H9 (cell line): ENCODE results near the gene DACT2. TPM values are rescaled to one million over a fixed set of nuclear protein-coding genes. Genes with fewer than 3 reads are reported as not detected.
A peak's percentile ranks its signal among the peaks of the same experiment; 100 is the strongest.

Experiments
- DNase-seq: peaks from one replicate; pipeline ENCODE4 v3.0.0-alpha.2; 2017
- H2AFZ ChIP-seq: one replicate; pipeline ENCODE4 v1.6.1; 2013; ENCODE audit warnings: mild to moderate bottlenecking, low read length, control low read depth, moderate library complexity
- H2AK5ac ChIP-seq: 2 replicates; pipeline ENCODE4 v1.6.1; 2013; ENCODE audit warnings: low read length, control low read depth, mixed read lengths; ENCODE audit not compliant: insufficient read length
- H2BK120ac ChIP-seq: one replicate; pipeline ENCODE4 v1.6.1; 2013; ENCODE audit warnings: low read depth, mild to moderate bottlenecking, low read length, control low read depth, inconsistent platforms; ENCODE audit not compliant: poor library complexity, severe bottlenecking
- H2BK12ac ChIP-seq: 2 replicates; pipeline ENCODE4 v1.6.1; 2013; ENCODE audit warnings: low read length, control low read depth, mixed read lengths, low read depth; ENCODE audit not compliant: insufficient read length
- H2BK15ac ChIP-seq: 2 replicates; pipeline ENCODE4 v1.6.1; 2013; ENCODE audit warnings: low read depth, low read length, control low read depth
- H2BK20ac ChIP-seq: one replicate; pipeline ENCODE4 v1.6.1; 2013; ENCODE audit warnings: low read depth, mild to moderate bottlenecking, low read length, control low read depth, inconsistent platforms; ENCODE audit not compliant: poor library complexity, severe bottlenecking
- H2BK5ac ChIP-seq: 2 replicates; pipeline ENCODE4 v1.6.1; 2013; ENCODE audit warnings: low read length, control low read depth, mixed read lengths; ENCODE audit not compliant: insufficient read length
- H3K14ac ChIP-seq: 2 replicates; pipeline ENCODE4 v1.6.1; 2013; ENCODE audit warnings: low read length, control low read depth; ENCODE audit not compliant: insufficient read depth
- H3K18ac ChIP-seq: 2 replicates; pipeline ENCODE4 v1.6.1; 2013; ENCODE audit warnings: low read depth, mild to moderate bottlenecking, mixed read lengths, low read length, control low read depth; ENCODE audit not compliant: insufficient read length
- H3K23ac ChIP-seq: 2 replicates; pipeline ENCODE4 v1.6.1; 2013; ENCODE audit warnings: low read length, control low read depth, mixed read lengths, low read depth; ENCODE audit not compliant: insufficient read length
- H3K23me2 ChIP-seq: 2 replicates; pipeline ENCODE4 v1.6.1; 2013; ENCODE audit warnings: low read depth, mild to moderate bottlenecking, mixed read lengths, low read length, control low read depth; ENCODE audit not compliant: insufficient read length, poor library complexity, severe bottlenecking
- H3K27ac ChIP-seq: 2 replicates; pipeline ENCODE4 v1.5.1; 2013; ENCODE audit warnings: low read length, control low read depth, mixed read lengths, low read depth; ENCODE audit not compliant: insufficient read length
- H3K27me3 ChIP-seq: 2 replicates; pipeline ENCODE4 v1.6.1; 2013; ENCODE audit warnings: low read length, control low read depth, inconsistent platforms; ENCODE audit not compliant: insufficient read depth
- H3K4ac ChIP-seq: 2 replicates; pipeline ENCODE4 v1.6.1; 2013; ENCODE audit warnings: low read depth, mild to moderate bottlenecking, control low read depth, inconsistent platforms, low read length, moderate library complexity
- H3K4me1 ChIP-seq: 2 replicates; pipeline ENCODE4 v1.6.1; 2013; ENCODE audit warnings: low read length, control low read depth, inconsistent platforms; ENCODE audit not compliant: insufficient read depth
- H3K4me2 ChIP-seq: 2 replicates; pipeline ENCODE4 v1.6.1; 2013; ENCODE audit warnings: low read length, control low read depth, mixed read lengths; ENCODE audit not compliant: insufficient read length, insufficient read depth
- H3K56ac ChIP-seq: 2 replicates; pipeline ENCODE4 v1.6.1; 2013; ENCODE audit warnings: low read depth, mild to moderate bottlenecking, mixed read lengths, low read length, control low read depth; ENCODE audit not compliant: insufficient read length
- H3K79me1 ChIP-seq: 2 replicates; pipeline ENCODE4 v1.6.1; 2013; ENCODE audit warnings: low read depth, mild to moderate bottlenecking, moderate library complexity, low read length, control low read depth, inconsistent platforms; ENCODE audit not compliant: insufficient read depth, poor library complexity, severe bottlenecking
- H3K79me2 ChIP-seq: 2 replicates; pipeline ENCODE4 v1.6.1; 2013; ENCODE audit warnings: low read length, control low read depth, inconsistent platforms; ENCODE audit not compliant: insufficient read depth
- H3K9ac ChIP-seq: 2 replicates; pipeline ENCODE4 v1.6.1; 2013; ENCODE audit warnings: low read length, control low read depth, mixed read lengths; ENCODE audit not compliant: insufficient read length; ENCODE audit errors: extremely low read depth
- H3K9me3 ChIP-seq: one replicate; pipeline ENCODE4 v1.6.1; 2013; ENCODE audit warnings: low read depth, low read length, inconsistent platforms; ENCODE audit not compliant: control insufficient read depth
- H3T11ph ChIP-seq: one replicate; pipeline ENCODE4 v1.6.1; 2013; ENCODE audit warnings: mild to moderate bottlenecking, low read length, control low read depth, inconsistent platforms
- H4K20me1 ChIP-seq: one replicate; pipeline ENCODE4 v1.6.1; 2013; ENCODE audit not compliant: control insufficient read depth, insufficient read length, insufficient read depth
- H4K5ac ChIP-seq: 2 replicates; pipeline ENCODE4 v1.6.1; 2013; ENCODE audit warnings: low read depth, mild to moderate bottlenecking, mixed read lengths, low read length, control low read depth; ENCODE audit not compliant: insufficient read length
- H4K8ac ChIP-seq: replicated peaks from 2 replicates; pipeline ENCODE4 v1.6.1; 2013; ENCODE audit warnings: low read length, control low read depth, mixed read lengths, low read depth; ENCODE audit not compliant: insufficient read length
- H4K91ac ChIP-seq: 2 replicates; pipeline ENCODE4 v1.6.1; 2013; ENCODE audit warnings: low read depth, mild to moderate bottlenecking, moderate library complexity, mixed read lengths, low read length, control low read depth; ENCODE audit not compliant: insufficient read length
- H3K27ac Mint-ChIP-seq, 3 experiments: 2 replicates in 2 of 3; 3 replicates in 1 of 3; pipeline ENCODE4 v1.8.0; 2020 to 2021; ENCODE audit warnings: mixed read lengths in 3 of 3, mild to moderate bottlenecking in 1 of 3, moderate library complexity in 1 of 3
- H3K27me3 Mint-ChIP-seq: 2 replicates; pipeline ENCODE4 v1.8.0; 2021; ENCODE audit warnings: low read depth, mild to moderate bottlenecking, moderate library complexity, mixed read lengths
- H3K36me3 Mint-ChIP-seq, 3 experiments: 2 replicates in 2 of 3; 3 replicates in 1 of 3; pipeline ENCODE4 v1.8.0; 2020 to 2021; ENCODE audit warnings: low read depth in 3 of 3, mixed read lengths in 3 of 3; ENCODE audit not compliant: insufficient read depth in 1 of 3
- H3K4me1 Mint-ChIP-seq, 2 experiments: 2 replicates each; pipeline ENCODE4 v1.8.0; 2020; ENCODE audit warnings: mixed read lengths in 2 of 2
- H3K4me3 Mint-ChIP-seq, 2 experiments: 2 replicates in 1 of 2; 3 replicates in 1 of 2; pipeline ENCODE4 v1.8.0; 2020 to 2021; ENCODE audit warnings: mild to moderate bottlenecking in 2 of 2, mixed read lengths in 2 of 2, moderate library complexity in 1 of 2
- H3K9me3 Mint-ChIP-seq, 2 experiments: 2 replicates in 1 of 2; 3 replicates in 1 of 2; pipeline ENCODE4 v1.8.0; 2020; ENCODE audit warnings: mild to moderate bottlenecking in 2 of 2, mixed read lengths in 2 of 2, moderate library complexity in 1 of 2
- CTCF ChIP-seq: fragments of 200-600 bp; sonication (generic); conservative IDR thresholded peaks from 3 replicates; pipeline ENCODE4 v1.8.0; 2021; ENCODE audit warnings: antibody characterized with exemption, mild to moderate bottlenecking
- WGBS: extraction: QIAGEN DNeasy Blood & Tissue Kit; methylation state at CpG from one replicate; pipeline ENCODE4 v1.1.7; 2013; ENCODE audit warnings: missing lambda C conversion rate, low lambda C conversion rate, mixed read lengths; ENCODE audit not compliant: insufficient read length; ENCODE audit errors: extremely low coverage; 5-methylcytosine and 5-hydroxymethylcytosine counted together
- total RNA-seq: library from RNA; stranded (reverse); gene quantifications from 2 replicates; pipeline ENCODE4 v1.2.1, GENCODE V29; 2021

Gene DACT2
- total RNA-seq, 1 experiment from 2014 or later = 1.8 TPM

DNA sequence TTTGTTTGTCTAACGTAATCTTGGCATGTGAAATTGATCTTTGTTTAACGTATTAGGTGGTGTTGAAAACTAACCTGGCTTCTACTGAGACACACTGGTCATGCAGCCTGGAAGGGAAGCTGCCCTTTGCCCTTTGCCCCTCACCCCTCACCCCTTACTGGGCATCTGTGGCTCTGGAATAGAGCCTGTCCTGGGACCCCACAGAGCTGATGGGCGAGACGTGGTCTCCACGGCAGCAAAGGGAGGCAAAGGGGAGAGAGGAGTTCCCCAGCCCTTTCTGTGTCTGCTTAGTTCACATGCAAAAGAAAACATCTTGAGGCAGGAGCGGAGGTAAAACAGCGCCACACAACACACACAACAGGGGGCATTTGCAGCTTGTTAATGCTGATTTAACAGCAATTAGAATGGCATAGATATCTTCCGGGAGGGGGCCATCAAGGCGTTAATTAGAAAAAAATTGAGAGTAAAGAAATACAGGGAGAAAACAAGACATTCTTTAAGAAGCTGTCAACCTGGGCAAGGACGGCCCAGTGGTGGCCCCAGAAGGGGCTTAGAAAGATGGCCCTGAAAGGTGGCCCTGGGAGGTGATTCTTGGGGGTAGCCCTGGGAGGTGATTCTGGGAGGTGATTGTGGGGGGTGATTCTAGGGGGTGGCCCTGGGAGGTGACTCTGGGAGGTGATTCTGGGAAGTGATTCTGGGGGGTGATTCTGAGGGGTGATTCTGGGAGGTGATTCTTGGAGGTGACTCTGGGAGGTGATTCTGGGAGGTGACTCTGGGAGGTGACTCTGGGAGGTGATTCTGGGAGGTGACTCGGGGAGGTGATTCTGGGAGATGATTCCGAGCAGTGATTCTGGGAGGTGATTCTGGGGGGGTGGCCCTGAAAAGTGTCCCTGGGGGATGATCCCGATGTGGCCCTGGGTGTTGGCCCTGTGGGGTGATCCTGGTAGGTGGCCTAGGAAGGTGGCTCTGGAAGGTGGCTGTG, 44.5 kb upstream of the DACT2 start:
- no peak overlapping the region for H3K18ac ChIP-seq
- H4K8ac ChIP-seq = no peak overlapping the region
- H3K79me2 ChIP-seq = no peaks in the 10 kb centered on the region
- H3K79me1 ChIP-seq = no peaks in the 10 kb centered on the region
- H3K4me1 Mint-ChIP-seq = peaks cover 4 to 16% of the 10 kb centered on the region in 2 experiments
- no peak overlapping the region for H3K4me2 ChIP-seq
- H2BK20ac ChIP-seq = no peak overlapping the region
- TF ChIP-seq CTCF = no peak
- no peak overlapping the region for H3K23ac ChIP-seq
- no peak overlapping the region for H2BK5ac ChIP-seq
- H3K27ac ChIP-seq = no peak overlapping the region
- no peak for DNase-seq
- H4K91ac ChIP-seq = no peak overlapping the region
- H2BK120ac ChIP-seq = no peak overlapping the region
- no peak overlapping the region for H2BK12ac ChIP-seq
- H3K27me3 ChIP-seq = no peaks in the 10 kb centered on the region
- H4K5ac ChIP-seq = no peak overlapping the region
- H3K4ac ChIP-seq = no peak overlapping the region
- H3K27ac Mint-ChIP-seq = peak overlapping the region in 2 of 3 experiments; percentile 25 to 41; a peak in 3 of 7 replicates
- H3K9me3 ChIP-seq = no peaks in the 10 kb centered on the region
- no peak overlapping the region for H2AK5ac ChIP-seq
- H3K36me3 Mint-ChIP-seq = peaks cover 0 to 28% (median 6%) of the 10 kb centered on the region in 3 experiments; a peak in 5 of 7 replicates
- 0 out of 5 replicates have a peak overlapping the region, but pooled peaks of 1 of the 2 experiments have one; percentile 12 for H3K4me3 Mint-ChIP-seq
- H3K4me1 ChIP-seq = no peaks in the 10 kb centered on the region
- H3K9ac ChIP-seq = no peak overlapping the region
- peaks cover 3% of the 10 kb centered on the region for H3K27me3 Mint-ChIP-seq
- H3K23me2 ChIP-seq = no peaks in the 10 kb centered on the region
- WGBS = no CpG with 5 or more reads among the region's 13 CpGs
- no peak overlapping the region for H3K14ac ChIP-seq
- H2BK15ac ChIP-seq = no peak overlapping the region
- H3K9me3 Mint-ChIP-seq = peaks cover 28 to 29% of the 10 kb centered on the region in 2 experiments
- no peak overlapping the region for H3K56ac ChIP-seq
- no peak overlapping the region for H2AFZ ChIP-seq
- H3T11ph ChIP-seq = no peak overlapping the region
- H4K20me1 ChIP-seq = no peaks in the 10 kb centered on the region
